SKM-1 treated with dmso at 0.1 percent for 144 hours (cell line): Measurements from ENCODE around the gene SH3RF3.
A peak's percentile ranks its signal among the peaks of the same experiment; 100 is the strongest.
"Not testable (repeated sequence)": the region's sequence is repeated elsewhere in the genome, so short reads cannot be mapped to it uniquely, and the experiment has no call there.

Experiments used
- DNase-seq: peaks from one replicate; lab custom pipeline; 2025; ENCODE audit not compliant: unreplicated experiment; lab: John Stamatoyannopoulos, UW

SH3RF3 gene

GRCh38 chr2:109128616-109129355 is at the start of gene SH3RF3:
Gene SH3RF3, plus strand, starts transcription at chr2:109129205.
- peak; percentile 56 for DNase-seq

DNA sequence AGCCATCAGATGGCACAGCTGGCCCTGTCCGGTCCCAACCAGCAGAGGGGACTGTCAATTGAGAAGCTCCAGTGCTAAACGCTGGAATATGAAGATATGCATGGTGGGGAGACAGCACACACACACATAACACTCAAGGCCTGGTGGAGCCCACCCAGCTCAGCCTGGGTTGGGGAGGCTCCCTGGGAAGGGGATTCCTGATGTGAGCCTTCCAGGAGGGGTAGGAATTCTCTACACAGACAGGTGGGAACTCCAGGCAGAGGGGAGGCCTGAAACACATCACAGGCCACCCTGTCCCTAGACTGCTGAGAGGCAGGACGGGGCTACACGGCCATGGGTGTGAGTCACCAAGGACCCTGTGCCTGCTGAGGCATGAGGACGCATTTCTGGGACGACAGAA is 49.4 kb upstream of the SH3RF3 start:
- DNase-seq, result no peak

- DNase-seq, result no peak
These were observed 48.9 kb upstream of the SH3RF3 start for GRCh38 chr2:109080109-109080508.

DNA sequence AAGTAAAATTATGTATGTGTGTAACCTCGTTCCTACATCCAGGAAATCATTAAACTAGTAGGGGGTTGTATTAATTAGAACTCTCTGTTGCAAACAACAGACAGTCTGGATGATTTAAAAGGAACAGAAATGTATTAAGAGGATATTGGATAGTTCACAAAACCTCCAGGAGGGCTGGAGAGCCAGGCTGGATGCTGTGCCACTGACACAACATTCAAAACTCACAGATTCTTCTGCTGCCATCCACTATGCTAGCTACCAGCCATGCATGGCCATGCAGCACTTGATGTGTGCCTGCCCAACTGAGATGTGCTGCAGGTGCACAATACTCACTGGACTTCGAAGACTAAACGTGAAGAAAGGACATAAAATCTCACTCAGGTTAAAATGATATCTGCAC is 48.2 kb upstream of the SH3RF3 start:
- no peak for DNase-seq

DNA sequence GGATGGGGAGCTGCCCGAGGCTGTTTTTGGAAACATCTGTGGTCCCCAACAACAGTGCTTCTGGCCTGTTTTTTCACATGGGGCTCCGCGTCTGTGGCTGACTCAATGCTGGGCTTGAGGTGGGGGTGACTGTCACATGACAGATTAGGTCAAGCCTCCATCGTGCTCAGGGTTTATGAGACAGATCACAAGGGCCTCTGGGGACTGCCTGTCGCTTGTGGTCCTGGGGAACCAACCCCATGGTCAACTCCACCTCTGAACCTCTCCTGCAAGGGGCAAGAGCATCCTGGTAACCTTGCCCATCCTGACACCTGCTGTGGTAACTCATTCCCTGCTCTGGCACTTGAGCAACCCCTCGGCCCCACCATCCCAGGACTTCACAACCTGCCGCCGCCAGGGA is 47.6 kb upstream of the SH3RF3 start:
- no peak for DNase-seq

GRCh38 chr2:109083771-109084170 is 45.2 kb upstream of the SH3RF3 start:
- no peak for DNase-seq

DNA sequence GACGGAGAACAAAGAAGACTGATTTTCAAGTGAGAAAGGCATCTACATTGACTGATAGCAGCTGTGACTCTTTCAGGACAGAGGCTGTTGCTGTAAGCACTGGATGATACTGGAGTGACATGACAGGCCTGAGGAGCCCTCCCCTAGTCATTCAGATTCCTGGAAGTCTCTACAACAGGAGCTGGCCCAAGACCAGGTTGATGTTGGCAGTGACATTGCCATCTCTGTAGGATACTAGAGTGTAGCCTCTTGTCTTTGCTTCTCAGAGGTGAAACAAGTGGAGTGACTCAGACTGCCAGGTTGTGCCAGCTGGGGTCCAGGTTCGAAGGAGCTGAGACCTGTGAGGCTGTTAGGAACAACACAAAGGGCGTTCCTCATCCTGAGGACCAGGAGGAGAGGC is 44.7 kb upstream of the SH3RF3 start:
- no peak for DNase-seq

- DNase-seq, result no peak
These were observed 42.9 kb upstream of the SH3RF3 start for GRCh38 chr2:109085912-109086742.

DNA sequence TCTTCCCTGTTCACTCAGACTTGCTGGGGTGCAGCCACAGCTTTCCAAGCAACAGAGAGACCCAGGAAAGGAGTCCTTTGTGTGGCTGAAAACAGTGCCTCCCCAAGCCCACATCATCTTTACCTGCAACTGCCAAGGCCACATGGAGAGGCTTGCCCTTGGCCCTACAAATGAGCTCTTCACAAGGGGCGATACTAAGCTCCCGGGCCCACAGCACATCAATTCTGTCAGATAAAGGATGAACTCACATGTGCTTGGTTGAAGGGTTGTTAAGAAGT is 42.3 kb upstream of the SH3RF3 start:
- no peak for DNase-seq

- no peak for DNase-seq
These were observed 41.8 kb upstream of the SH3RF3 start for GRCh38 chr2:109087055-109087663.

DNA sequence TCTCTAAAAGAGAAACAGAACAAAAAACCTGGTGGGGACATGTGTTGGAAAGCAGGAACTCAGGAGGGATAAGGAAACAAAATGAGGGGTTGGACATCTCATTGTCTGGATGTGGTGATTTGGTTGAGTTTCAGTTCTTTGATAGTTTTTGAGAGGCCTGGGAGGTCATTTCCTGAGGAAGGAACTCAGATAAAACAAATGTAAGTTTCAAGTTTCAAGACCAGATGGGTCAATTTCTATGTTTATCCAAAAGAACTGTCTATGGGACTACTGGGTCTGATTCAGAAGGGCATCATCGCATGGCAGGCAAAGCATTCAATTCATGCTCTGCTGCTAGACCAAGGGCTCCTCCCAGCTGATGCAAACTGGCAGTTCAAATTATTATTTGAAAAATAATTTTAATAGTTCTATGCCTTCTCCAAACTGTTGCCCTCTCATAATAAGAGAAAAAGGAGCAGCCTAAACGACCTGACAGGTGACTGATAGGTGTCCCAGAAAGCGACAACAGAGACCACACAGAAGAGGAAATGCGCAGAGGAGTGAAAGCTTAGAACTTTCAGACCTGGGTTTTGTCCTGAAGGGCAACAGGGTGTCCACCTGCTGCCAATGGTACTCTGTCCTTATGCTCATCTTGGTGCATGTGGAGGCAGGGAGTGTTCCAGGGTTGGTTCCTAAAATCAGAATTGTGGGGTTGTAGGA is 39.3 kb upstream of the SH3RF3 start:
- no peak for DNase-seq

DNA sequence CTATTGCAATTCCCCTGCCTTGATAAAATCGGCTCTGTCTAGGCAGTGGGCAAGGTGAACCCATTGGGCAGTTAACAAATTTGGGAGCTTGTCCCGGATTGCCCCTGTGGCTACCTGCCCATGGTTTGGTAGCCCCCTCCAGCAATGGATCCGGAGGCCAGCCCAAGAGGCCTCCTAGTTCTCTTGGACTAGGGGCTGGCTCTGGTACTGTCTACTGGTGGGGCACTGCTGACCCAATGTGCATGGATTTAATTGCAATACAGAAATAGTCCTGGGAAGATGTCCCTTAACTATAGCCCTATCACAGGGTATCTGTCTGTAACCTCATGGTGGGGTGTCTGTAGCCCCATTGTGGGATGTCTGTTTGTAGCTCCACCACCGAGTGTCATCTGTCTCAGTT is 37.5 kb upstream of the SH3RF3 start:
- DNase-seq, result no peak

DNA sequence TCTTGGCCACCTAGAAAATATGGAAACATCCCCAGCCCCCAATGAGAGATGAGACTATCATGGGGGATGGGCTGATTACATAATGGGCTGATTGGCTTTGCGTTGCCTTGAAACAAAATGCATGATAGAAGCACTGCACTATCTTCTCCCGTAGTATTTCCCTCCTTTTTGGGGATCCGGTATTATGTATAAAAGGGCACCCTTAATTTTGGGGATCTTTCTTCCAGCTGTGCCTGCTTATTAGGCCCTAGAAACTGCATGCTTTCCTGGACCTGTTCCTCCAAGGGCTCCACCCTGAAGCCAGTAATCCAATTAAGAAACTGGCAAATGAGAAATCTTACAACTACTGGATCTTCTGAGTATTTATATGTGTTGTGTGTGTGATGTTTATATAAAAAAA is 34.9 kb upstream of the SH3RF3 start:
- DNase-seq, result no peak

GRCh38 chr2:109098251-109098920 is 30.6 kb upstream of the SH3RF3 start:
- no peak for DNase-seq

DNA sequence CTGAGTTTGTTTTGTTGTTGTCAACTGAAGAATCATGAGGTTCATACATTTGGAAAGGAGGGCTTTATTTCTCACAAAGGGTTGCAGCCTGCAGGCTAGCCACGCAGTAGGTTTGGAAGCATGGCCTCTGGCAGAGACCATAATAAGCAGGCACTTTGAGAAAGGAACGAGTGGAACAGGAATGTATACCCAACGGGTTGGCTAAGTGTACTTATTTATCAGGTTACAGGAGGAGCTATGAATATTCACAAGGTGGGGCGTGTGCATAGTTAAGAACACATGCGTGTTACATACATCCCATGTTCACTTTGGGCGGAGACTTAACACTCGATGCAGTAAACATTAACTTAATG is 30.1 kb upstream of the SH3RF3 start:
- no peak for DNase-seq

DNA sequence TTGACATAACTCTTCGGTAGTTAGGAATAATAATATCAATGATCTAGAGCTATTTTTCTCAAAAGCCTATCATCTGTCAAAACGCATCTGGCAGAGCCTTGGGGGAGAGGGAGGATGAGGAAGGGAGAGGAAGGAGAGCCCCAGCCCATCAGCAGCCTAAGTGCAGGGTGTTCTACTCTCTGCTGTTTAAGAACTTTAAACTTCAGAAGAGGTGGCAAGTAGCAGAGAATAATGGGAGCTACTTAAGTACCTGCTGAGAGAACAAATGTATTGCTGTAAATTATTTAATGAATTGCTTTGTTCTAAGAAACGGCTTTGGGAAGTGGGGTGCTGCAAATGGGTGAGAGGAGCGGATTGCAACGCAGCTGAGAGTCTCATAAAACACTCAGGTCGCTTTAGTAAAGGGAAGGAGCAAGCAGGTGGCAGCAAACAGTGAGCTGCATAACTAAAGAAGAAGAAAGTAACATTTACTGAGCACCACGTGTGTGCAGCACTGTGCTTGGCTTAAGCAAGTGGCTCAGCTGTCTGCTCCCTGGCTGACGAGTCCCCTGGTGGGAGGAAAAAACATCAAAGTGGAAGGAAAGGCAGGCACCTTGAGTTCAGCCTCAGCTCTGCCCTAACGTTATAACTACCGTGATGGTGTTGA is 26.3 kb upstream of the SH3RF3 start:
- DNase-seq, result no peak

GRCh38 chr2:109105113-109105512 is 23.9 kb upstream of the SH3RF3 start:
- DNase-seq, result no peak

- DNase-seq, result no peak
These were observed 20.3 kb upstream of the SH3RF3 start for GRCh38 chr2:109108740-109109139.

DNA sequence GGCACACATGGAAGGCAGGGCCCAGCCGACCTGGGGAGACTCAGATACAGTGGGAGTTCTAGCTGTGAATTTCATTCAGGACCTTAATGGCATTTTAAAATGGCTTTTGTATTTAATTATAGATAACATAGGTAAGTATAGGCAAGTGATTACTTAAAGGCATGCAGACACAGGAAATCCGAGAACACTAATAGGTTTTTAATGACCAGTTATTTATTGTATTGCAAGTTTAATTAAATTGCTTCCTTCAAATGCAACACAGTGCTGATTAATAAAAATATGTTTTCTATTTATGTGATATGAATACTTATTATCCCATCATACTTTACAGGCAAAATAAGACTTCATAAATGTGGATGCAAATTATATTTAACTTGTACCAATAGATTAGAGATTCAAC is 19.7 kb upstream of the SH3RF3 start:
- DNase-seq, result no peak

- no peak for DNase-seq
These were observed 18.8 kb upstream of the SH3RF3 start for GRCh38 chr2:109110170-109110569.

- DNase-seq, result not testable (repeated sequence)
These were observed 11.8 kb upstream of the SH3RF3 start for GRCh38 chr2:109117181-109117580.
